ENCODE data around the gene DNAJB2. TPM values are rescaled to one million over a fixed set of nuclear protein-coding genes. Genes with fewer than 3 reads are reported as not detected.

Gene DNAJB2
- total RNA-seq, 1 experiment from 2014 or later = 66.2 TPM

GRCh38 chr2:219292616-219293015, 13.4 kb downstream of the DNAJB2 start:
- H3K36me3 ChIP-seq (ENCODE audit: control insufficient read depth, insufficient read depth, low read length) = no peaks in the 10 kb centered on the region
- ATAC-seq = no peak
- ChIA-PET POLR2A (no interaction called here), CTCF (interaction anchor here (0.6 to 2.2 kb wide), 2 partner anchors 14 to 47 kb away, joined by 6 to 17 read pairs; partner anchors contain the start of gene DNAJB2)
- no peak overlapping the region for H3K4me3 ChIP-seq (ENCODE audit: low read depth in 2 of 2, low read length in 2 of 2)
- intact Hi-C loops (cut with micrococcal nuclease; ENCODE audit: unreplicated experiment) (no loop called here), in situ Hi-C loops (cut with HindIII; ENCODE audit: low pct_unique_long_range_greater_than_20kb, low sequenced_read_pairs) (no loop called here)
- H3K4me1 ChIP-seq (ENCODE audit: control insufficient read depth, insufficient read depth, low read length) = peaks cover 4% of the 10 kb centered on the region; the same call in 1 of the 2 replicates
- TF ChIP-seq TCF7L2 (IDR thresholded peaks at IDR 0.05; ENCODE audit: low read depth, low read length) (no peak), SIN3A (IDR thresholded peaks at IDR 0.05; ENCODE audit: borderline replicate concordance, insufficient read depth, low read depth, low read length) (no peak), CTCF (IDR thresholded peaks at IDR 0.05) (no peak), REST (IDR thresholded peaks at IDR 0.05; ENCODE audit: insufficient read depth in 1 of 2, low read depth in 2 of 2, low read length in 1 of 2) (no peak), POLR2AphosphoS5 (IDR thresholded peaks at IDR 0.05; ENCODE audit: low read depth, low read length) (no peak)
- no peak for DNase-seq (ENCODE audit: low read depth, low spot score)
- BruUV-seq (replicated peaks) = no TSS peak
- H3K27ac ChIP-seq (ENCODE audit: low read length) = no peak overlapping the region
- no peaks in the 10 kb centered on the region for H3K9me3 ChIP-seq (ENCODE audit: control insufficient read depth, insufficient read depth, low read depth, low read length)
- no peaks in the 10 kb centered on the region for H3K27me3 ChIP-seq (ENCODE audit: control insufficient read depth, insufficient read depth, low read length)

GRCh38 chr2:219293736-219294231, 14.6 kb downstream of the DNAJB2 start:
- peak overlapping the region; percentile 10 for H3K27ac ChIP-seq (ENCODE audit: low read length)
- peaks cover 4% of the 10 kb centered on the region; the same call in 1 of the 2 replicates for H3K4me1 ChIP-seq (ENCODE audit: control insufficient read depth, insufficient read depth, low read length)
- no peak overlapping the region for H3K4me3 ChIP-seq (ENCODE audit: low read depth in 2 of 2, low read length in 2 of 2)
- no peaks in the 10 kb centered on the region for H3K27me3 ChIP-seq (ENCODE audit: control insufficient read depth, insufficient read depth, low read length)
- no TSS peak for BruUV-seq (replicated peaks)
- ChIA-PET POLR2A (no interaction called here), CTCF (no interaction called here)
- TF ChIP-seq CTCF (IDR thresholded peaks at IDR 0.05) (no peak), TCF7L2 (IDR thresholded peaks at IDR 0.05; ENCODE audit: low read depth, low read length) (no peak), SIN3A (IDR thresholded peaks at IDR 0.05; ENCODE audit: borderline replicate concordance, insufficient read depth, low read depth, low read length) (no peak)
- H3K9me3 ChIP-seq (ENCODE audit: control insufficient read depth, insufficient read depth, low read depth, low read length) = no peaks in the 10 kb centered on the region
- H3K36me3 ChIP-seq (ENCODE audit: control insufficient read depth, insufficient read depth, low read length) = no peaks in the 10 kb centered on the region
- intact Hi-C loops (cut with micrococcal nuclease; ENCODE audit: unreplicated experiment) = loop anchor here (2.0 kb wide), 1 partner anchor 133 kb away; the partner anchor contains the start of gene NHEJ1
- DNase-seq (ENCODE audit: low read depth, low spot score) (no peak), ATAC-seq (no peak)
- in situ Hi-C loops (cut with HindIII; ENCODE audit: low pct_unique_long_range_greater_than_20kb, low sequenced_read_pairs) = no loop called here

Measured in Panc1 (cell line).